Upper lobe of right lung (tissue), 1 donor: ENCODE data around the gene HS6ST2. TPM values are rescaled to one million over a fixed set of nuclear protein-coding genes. Genes with fewer than 3 reads are reported as not detected.
A peak's percentile ranks its signal among the peaks of the same experiment; 100 is the strongest.

Experiments
- ATAC-seq: fragments of 200-7000 bp; cut with Tn5 transposase; one replicate; pipeline ENCODE4 v1.9.1; 2020; ENCODE audit warnings: mild to moderate bottlenecking, moderate library complexity
- DNase-seq: peaks from one replicate; pipeline ENCODE4 v3.0.0-alpha.2; 2020
- H3K27ac ChIP-seq: fragments of 200-600 bp; one replicate; pipeline ENCODE4 v1.8.0; 2022
- H3K27me3 ChIP-seq: fragments of 200-600 bp; one replicate; pipeline ENCODE4 v1.8.0; 2022; ENCODE audit warnings: mild to moderate bottlenecking
- H3K36me3 ChIP-seq: fragments of 200-600 bp; one replicate; pipeline ENCODE4 v1.8.0; 2022
- H3K4me1 ChIP-seq: fragments of 200-600 bp; one replicate; pipeline ENCODE4 v1.8.0; 2022
- H3K4me3 ChIP-seq: fragments of 200-600 bp; one replicate; pipeline ENCODE4 v1.8.0; 2022; ENCODE audit warnings: mild to moderate bottlenecking
- H3K9me3 ChIP-seq: fragments of 200-600 bp; one replicate; pipeline ENCODE4 v1.8.0; 2022
- CTCF ChIP-seq: fragments of 200-600 bp; IDR thresholded peaks from one replicate; pipeline ENCODE4 v1.8.0; 2022; ENCODE audit warnings: antibody characterized with exemption
- intact Hi-C: fragments of 100-400 bp; cut with DNase I; formaldehyde crosslinking; loops from one replicate; pipeline ENCODE4 v1.11.0; 2022
- total RNA-seq: library from RNA; stranded (reverse); fragmentation: NEBNext Ultra II Directional; extraction: Animal tissue kit (Norgen Biotek cat#: 25700); gene quantifications from one replicate; pipeline ENCODE4 v1.2.1, GENCODE V29; 2021
- donor health status: DM: no; HTN: yes; CAD: no; lungs with severe emphysema.

The HS6ST2 gene
- total RNA-seq, 1 donor from 2014 or later = 0.87 TPM

GRCh38 chrX:132809581-132809980 is 148.8 kb downstream of the HS6ST2 start:
- Histone ChIP-seq H3K4me1 (no peaks in the 10 kb centered on the region), H3K27me3 (no peaks in the 10 kb centered on the region), H3K36me3 (no peaks in the 10 kb centered on the region), H3K27ac (no peak overlapping the region), H3K4me3 (no peak overlapping the region), H3K9me3 (no peaks in the 10 kb centered on the region)
- intact Hi-C loops = no loop called here
- no peak for DNase-seq
- TF ChIP-seq CTCF = no peak
- ATAC-seq = no peak

- H3K4me1 ChIP-seq = no peaks in the 10 kb centered on the region
- ATAC-seq (no peak), DNase-seq (no peak)
- no peaks in the 10 kb centered on the region for H3K36me3 ChIP-seq
- TF ChIP-seq CTCF = no peak
- H3K27me3 ChIP-seq = no peaks in the 10 kb centered on the region
- no peak overlapping the region for H3K27ac ChIP-seq
- intact Hi-C loops = no loop called here
- no peaks in the 10 kb centered on the region for H3K9me3 ChIP-seq
- H3K4me3 ChIP-seq = no peak overlapping the region
Observed at GRCh38 chrX:132807411-132808030, 150.9 kb downstream of the HS6ST2 start.

- DNase-seq (no peak), ATAC-seq (no peak)
- H3K36me3 ChIP-seq = no peaks in the 10 kb centered on the region
- H3K9me3 ChIP-seq = no peaks in the 10 kb centered on the region
- TF ChIP-seq CTCF = no peak
- no peak overlapping the region for H3K4me3 ChIP-seq
- H3K27ac ChIP-seq = no peak overlapping the region
- H3K27me3 ChIP-seq = no peaks in the 10 kb centered on the region
- intact Hi-C loops = no loop called here
- no peaks in the 10 kb centered on the region for H3K4me1 ChIP-seq
Observed at GRCh38 chrX:132802033-132802432, 156.4 kb downstream of the HS6ST2 start.

- intact Hi-C loops = no loop called here
- no peak for ATAC-seq
- Histone ChIP-seq H3K4me1 (no peaks in the 10 kb centered on the region), H3K4me3 (no peak overlapping the region), H3K9me3 (no peaks in the 10 kb centered on the region), H3K36me3 (no peaks in the 10 kb centered on the region), H3K27ac (no peak overlapping the region), H3K27me3 (no peaks in the 10 kb centered on the region)
- no peak for TF ChIP-seq CTCF
- no peak for DNase-seq
Observed at GRCh38 chrX:132795181-132795580, 163.2 kb downstream of the HS6ST2 start.

GRCh38 chrX:132791714-132792113 is 166.7 kb downstream of the HS6ST2 start:
- TF ChIP-seq CTCF = no peak
- no peaks in the 10 kb centered on the region for H3K36me3 ChIP-seq
- H3K27me3 ChIP-seq = no peaks in the 10 kb centered on the region
- no peaks in the 10 kb centered on the region for H3K9me3 ChIP-seq
- ATAC-seq (peak; percentile 51), DNase-seq (no peak)
- intact Hi-C loops = no loop called here
- H3K27ac ChIP-seq = no peak overlapping the region
- no peaks in the 10 kb centered on the region for H3K4me1 ChIP-seq
- H3K4me3 ChIP-seq = no peak overlapping the region

- no peak overlapping the region for H3K4me3 ChIP-seq
- TF ChIP-seq CTCF = no peak
- no peaks in the 10 kb centered on the region for H3K4me1 ChIP-seq
- H3K27ac ChIP-seq = no peak overlapping the region
- H3K9me3 ChIP-seq = no peaks in the 10 kb centered on the region
- H3K36me3 ChIP-seq = no peaks in the 10 kb centered on the region
- no peak for DNase-seq
- ATAC-seq = no peak
- H3K27me3 ChIP-seq = no peaks in the 10 kb centered on the region
- intact Hi-C loops = no loop called here
Observed at GRCh38 chrX:132790329-132790728, 168.1 kb downstream of the HS6ST2 start.
